GM23248 (cell line): ENCODE measurements around the gene PPFIA1.

ENCODE experiments used
- EZH2 ChIP-seq: fragments of 200-600 bp; sonication (generic); IDR thresholded peaks from 2 replicates; pipeline ENCODE4 v1.6.1; 2018; ENCODE audit warnings: antibody characterized with exemption, mild to moderate bottlenecking; ENCODE audit not compliant: insufficient read depth, poor library complexity, severe bottlenecking
- EZH2phosphoT487 ChIP-seq: fragments of 200-600 bp; sonication (generic); IDR thresholded peaks from 2 replicates; pipeline ENCODE4 v1.6.1; 2018; ENCODE audit warnings: antibody characterized with exemption, moderate library complexity, mild to moderate bottlenecking, low read depth; ENCODE audit not compliant: insufficient read depth

GRCh38 chr11:70311616-70312015, 41.1 kb downstream of the PPFIA1 start:
- TF ChIP-seq EZH2phosphoT487 (no peak), EZH2 (no peak)
